ENCODE results near the gene MEPCE. TPM values are rescaled to one million over a fixed set of nuclear protein-coding genes. Genes with fewer than 3 reads are reported as not detected.

Gene MEPCE
- polyA plus RNA-seq, 4 donors: 54.8 to 61.7 (median 56.9) TPM

DNA sequence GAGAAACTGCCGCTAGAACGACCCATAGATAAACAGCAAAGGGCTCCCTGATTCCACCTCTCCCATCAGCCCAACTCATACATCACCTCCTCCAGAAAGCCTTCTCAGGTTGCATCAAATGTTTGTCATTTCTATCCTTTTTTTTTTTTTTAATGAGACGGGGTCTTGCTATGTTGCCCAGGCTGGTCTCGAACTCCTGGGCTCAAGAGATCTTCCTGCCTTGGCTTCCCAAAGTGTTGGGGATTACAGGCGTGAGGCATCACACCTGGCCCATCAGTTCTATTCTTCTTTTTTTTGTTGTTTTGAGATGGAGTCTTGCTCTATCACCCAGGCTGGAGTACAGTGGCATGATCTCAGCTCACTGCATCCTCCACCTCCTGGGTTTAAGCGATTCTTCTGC, 27.4 kb downstream of the MEPCE start:
- DNase-seq (ENCODE audit: low read depth in 4 of 4, low spot score in 3 of 4): no peak

DNA sequence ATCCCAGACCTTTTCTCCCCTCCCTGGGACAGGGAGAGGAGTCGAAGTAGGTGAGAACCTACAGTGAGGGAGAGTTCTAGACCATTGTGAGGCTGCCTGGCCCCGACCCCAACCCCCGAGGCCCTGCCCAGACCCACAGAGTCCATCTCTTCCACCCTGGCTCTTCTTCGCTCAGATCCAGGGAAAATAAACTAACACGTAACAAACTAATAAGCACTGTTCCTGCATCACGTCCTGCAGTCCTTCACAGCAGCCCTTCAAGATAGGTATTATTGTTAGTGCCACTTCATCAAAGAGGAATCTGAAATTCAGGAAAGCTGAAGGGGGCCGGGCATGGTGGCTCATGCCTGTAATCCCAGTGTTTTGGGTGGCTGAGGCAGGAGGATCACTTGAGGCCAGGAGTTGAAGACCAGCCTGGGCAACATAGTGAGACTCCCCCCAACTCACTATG, 34.6 kb downstream of the MEPCE start, which contains the start of gene SPACDR:
SPACDR (minus strand) TSS at position 51 of the 451 bp plus-strand sequence. CDS start 235 bp downstream, outside the sequence.
- no peak for DNase-seq (ENCODE audit: low read depth in 4 of 4, low spot score in 3 of 4)

DNA sequence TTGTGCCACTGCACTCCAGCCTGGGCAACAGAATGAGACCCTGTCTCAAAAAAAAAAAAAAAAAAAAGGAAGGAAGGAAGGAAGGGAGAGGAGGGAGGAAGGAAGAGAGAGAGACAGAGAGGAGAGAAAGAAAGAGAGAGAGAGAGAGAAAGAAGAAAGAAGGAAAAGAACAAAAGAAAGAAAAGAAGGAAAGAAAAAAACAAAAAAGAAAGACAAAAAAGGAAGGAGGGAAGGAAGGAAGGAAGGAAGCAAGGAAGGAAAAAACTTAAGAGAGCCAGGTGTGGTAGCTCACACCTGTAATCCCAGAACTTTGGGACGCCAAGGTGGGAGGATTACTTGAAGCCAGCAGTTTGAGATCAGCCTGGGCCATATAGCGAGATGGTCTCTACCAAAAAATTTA, 35.2 kb downstream of the MEPCE start:
- DNase-seq (ENCODE audit: low read depth in 4 of 4, low spot score in 3 of 4): no peak

DNA sequence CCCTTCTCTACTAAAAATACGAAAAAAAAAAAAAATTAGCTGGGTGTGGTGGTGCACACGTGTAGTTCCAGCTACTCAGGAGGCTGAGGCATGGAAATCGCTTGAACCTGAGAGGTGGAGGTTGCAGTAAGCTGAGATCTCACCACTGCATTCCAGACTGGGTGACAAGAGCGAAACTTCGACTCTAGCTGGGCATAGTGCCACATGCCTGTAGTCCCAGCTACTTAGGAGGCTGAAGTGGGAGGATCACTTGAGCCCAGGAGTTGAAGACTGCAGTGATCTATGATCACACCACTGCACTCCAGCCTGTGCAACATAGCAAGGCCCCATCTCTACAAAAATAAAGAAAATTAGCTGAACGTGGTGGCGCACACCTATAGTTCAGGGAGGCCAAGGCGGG, 35.7 kb downstream of the MEPCE start:
- DNase-seq (ENCODE audit: low read depth in 4 of 4, low spot score in 3 of 4): no peak

DNA sequence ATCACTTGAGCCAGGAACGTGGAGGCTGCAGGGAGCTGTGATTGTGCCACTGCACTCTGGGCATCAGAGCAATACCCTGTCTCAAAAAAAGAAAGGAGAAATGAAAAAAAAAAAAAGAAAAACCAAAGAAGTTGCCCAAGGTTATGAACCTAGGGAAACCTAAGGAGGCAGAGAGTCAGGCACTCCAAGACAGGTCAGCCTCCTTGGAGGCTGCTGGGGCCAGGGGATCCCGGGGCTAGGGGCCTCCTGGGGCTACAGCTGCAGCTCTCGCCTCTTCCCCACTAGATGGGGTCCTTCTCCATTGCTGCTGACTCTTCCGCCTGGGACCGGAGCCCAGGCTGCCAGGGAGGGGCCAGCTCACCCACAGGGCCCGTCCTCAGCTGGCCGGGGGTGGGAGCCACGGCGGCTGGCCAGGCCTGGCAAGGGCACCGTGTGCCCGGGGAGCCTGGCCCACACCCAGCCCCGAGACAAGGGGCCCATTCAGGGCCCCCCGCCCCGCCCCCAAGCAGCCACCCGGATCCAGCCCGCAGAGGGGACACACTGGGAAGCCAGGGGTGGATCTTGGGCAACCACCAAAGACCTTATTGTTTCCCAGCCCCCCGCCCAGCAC, 36.2 kb downstream of the MEPCE start:
- DNase-seq (ENCODE audit: low read depth in 4 of 4, low spot score in 3 of 4): no peak

DNA sequence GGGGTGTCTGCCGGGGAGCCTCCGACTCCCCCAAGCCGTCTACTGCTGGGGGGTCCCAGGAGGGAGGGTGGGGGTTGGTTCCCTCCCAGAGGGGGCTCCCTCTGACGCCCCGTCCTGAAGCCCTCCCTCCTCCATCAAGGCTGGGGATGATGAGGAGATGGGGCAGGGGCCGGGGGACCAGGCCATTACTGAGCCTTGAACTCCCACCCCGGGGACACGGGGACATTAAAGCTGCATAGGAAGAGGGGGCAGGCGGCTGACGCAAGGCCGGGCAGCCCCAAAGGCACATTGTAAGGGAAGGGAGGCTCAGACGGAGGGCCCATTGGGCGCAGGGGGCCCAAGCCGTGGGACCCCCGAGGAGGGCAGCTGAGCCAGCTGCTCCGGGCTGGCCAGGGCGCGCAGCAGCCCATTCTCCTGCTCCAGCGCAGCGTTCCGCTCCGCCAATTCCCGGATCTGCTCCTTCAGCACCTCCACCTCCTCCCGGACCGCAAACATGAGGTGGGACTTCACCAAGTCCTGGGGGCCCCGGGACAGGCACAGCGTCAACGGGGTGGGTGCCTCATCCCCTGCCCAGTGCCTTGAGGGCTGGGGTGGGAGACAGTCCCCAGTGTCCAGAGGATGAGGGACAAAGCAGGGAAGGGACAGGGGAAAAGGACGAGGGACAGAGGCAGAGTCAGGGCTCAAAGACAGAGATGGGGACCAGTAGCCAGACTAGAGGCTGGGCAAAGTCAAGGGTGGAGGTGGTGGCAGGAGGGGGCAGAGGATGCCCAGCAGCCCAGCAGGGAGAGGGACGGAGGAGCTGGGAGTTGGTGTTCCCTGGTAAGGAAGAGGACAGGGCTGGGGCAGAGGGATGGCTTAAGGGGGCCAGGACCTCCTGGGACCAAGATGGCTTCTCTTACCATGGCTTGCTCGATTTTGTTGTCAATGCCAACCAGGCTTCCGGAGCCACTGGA, 37.3 kb downstream of the MEPCE start:
- no peak for DNase-seq (ENCODE audit: low read depth in 4 of 4, low spot score in 3 of 4)

DNA sequence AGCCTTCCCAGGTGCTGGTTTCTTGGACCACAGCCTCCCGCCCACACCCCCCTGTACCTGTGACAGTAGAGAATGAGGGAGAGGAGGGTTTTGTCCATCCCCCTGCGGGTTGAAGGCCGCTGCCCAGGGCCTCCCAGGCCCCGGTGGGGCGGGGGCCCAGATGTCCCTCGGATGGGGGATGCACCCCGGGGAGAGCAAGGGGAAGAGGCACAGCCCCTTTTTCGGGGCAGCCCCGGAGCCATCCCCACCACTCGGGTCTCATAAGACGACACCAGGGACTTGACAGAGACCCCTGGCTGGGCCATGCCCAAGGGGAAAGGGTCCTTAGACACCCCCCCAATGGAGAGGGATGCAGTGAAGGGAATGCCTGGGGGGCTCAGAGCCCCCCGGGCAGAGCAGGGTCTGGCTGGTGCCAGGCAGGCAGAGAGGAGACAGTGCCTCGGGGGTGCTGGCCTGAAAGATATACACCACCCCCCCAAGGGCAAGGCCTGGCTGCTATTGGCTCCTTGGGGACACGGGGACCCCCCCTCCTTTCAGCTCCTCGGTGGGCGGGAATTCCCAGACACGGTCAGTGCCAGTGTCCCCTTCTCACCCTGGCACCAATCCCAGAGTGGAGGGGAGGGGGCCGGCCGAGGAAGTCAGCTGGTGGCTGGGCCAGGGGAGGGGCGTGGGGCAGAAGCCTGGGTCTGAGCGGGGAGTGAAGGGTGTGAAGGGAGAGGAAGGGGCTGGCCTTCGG, 38.2 kb downstream of the MEPCE start:
- no peak for DNase-seq (ENCODE audit: low read depth in 4 of 4, low spot score in 3 of 4)

DNA sequence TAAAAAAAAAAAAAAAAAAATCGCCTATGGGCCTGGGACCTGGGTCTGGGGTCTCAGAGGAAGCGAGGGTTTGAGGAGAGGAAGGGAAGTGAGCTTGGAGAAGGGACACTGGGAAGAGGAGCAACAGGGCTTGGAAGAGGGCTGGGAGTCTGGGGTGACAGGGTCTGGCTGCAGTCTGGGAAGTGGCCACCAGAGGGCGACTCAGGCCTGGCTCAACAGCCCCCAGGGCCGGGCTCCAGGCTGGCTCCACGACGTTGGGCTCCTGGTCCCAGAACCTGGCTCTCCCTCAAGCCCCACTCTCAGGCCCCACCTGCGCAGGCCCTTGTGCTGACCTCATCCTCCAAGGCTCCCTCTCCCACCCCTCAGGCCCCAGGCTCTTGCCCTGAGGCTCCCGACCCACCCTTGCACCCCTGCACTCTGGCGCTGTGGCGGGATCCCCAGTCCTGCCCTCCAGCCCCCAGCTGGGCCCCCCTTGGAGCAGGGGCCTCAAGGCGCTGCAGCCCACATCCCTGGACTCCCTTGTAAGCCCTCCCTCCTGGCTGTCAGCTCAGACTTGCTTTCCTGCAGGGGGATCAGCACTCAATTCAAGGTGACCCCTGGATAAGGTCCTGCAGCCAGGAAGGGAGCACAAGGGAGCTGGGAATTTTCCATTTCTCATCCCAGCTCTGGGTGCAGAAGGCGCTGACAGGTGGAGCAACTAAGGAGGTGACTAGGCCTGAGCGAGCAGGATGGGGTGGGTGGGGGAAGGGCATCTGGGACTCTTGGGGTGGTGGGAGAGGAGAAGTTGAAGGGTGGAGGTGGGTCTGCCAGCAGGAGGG, 39.8 kb downstream of the MEPCE start:
- no peak for DNase-seq (ENCODE audit: low read depth in 4 of 4, low spot score in 3 of 4)

DNA sequence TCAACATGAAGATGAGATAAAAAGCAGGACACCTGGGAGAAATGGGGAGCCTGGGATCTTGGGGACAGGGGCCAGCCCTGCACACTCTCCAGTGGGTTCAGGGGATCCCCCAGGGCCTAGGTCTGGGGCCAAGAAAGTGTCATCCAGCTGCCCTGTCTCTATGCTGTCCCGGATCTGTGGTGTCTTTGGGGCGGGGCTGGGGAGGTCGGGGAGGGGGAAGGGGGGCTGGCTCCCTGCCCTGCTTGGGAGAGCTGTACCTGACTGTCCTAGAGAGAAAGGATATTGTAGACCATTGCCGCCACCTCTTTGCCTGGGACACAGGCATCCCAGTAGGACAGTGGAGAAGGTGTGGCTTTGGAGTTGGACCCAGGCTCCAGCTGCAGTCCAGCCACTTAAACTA, 41.4 kb downstream of the MEPCE start:
- DNase-seq (ENCODE audit: low read depth in 4 of 4, low spot score in 3 of 4): no peak

DNA sequence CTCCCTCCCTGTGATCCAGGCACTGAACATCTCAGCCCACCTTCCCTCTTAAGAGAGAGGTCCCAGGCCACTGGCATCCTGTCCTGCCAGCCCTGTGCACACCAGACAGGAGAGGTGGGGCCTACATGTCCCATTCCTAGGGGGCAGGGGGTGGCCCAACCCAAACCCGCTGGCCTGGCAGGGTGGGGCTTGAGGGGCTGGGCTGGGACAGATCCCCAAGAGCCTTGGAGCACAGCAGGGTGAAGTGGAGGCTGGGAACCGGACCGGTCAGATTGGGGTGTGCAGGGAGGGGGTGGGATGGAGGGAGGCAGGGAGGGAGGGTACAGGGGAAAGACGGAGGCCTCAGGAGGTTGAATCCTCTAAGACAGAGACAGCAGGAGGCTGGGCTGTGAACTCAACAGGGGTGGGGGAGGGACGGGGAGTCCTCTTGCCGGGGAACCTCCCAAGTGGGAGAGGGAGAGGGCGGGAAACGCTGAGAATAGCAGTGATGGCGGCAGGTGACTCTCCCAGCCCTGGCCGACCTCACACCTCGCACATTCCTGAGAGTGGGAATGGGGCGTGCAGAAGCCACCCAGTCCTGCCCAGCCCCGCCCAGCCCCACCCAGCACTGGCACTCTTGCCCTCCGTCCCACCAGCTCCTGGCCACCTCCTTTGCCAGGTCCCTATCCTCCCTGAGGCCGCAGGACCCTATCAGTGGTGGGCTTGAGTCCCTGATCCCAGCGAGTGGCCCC, 42.7 kb downstream of the MEPCE start:
- no peak for DNase-seq (ENCODE audit: low read depth in 4 of 4, low spot score in 3 of 4)

DNA sequence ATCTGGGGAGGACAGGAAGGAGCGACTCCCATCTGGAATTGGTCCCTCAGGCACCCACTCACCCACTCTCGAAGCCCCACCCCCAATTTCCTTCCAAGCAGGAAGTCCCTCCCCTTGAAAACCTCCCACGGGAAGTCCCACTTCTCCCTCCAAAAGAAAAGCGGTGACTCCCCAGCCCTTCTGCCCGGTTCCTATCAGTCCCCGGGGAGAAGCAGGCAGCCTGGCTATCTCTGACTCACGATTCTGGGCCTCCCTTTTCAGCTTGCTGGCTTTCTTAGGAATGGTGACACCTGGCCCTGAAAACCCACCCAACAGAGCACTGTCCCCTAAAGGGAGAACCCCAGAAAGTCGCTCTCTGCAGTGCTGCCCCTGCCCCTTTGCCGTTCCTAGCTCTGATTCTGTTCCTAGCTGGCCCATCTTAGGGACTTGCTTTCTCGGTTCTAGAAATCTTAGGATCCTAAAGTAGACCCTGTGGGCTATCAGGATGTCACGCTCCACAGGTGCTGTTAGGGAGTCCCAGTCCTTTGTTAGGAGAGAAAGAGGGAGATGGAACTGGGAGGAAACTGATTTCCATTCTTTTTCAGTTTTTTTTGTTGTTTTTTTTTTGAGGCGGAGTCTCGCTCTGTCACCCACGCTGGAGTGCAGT, 43.3 kb downstream of the MEPCE start:
- no peak for DNase-seq (ENCODE audit: low read depth in 4 of 4, low spot score in 3 of 4)

DNA sequence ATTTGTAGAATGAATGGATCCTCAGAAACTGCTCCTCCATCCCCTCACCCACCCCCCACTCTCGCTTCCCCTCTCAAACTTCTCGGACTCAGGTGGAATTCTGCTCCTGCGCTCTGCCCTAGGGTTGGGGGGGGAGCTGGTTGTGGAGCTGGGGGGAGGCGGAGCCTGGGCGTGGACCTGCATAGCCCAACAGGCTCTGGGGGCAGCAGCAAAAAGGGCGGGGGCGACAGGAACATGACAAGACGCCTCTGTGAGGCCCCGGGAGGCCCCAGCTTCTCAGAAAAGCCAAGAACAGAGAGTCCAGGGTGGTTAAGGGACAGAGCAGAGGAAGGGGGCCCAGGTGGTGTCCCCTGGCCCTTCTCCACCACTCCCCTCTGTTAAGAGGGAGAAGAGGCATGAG, 45.9 kb downstream of the MEPCE start:
- DNase-seq (ENCODE audit: low read depth in 4 of 4, low spot score in 3 of 4): no peak

DNA sequence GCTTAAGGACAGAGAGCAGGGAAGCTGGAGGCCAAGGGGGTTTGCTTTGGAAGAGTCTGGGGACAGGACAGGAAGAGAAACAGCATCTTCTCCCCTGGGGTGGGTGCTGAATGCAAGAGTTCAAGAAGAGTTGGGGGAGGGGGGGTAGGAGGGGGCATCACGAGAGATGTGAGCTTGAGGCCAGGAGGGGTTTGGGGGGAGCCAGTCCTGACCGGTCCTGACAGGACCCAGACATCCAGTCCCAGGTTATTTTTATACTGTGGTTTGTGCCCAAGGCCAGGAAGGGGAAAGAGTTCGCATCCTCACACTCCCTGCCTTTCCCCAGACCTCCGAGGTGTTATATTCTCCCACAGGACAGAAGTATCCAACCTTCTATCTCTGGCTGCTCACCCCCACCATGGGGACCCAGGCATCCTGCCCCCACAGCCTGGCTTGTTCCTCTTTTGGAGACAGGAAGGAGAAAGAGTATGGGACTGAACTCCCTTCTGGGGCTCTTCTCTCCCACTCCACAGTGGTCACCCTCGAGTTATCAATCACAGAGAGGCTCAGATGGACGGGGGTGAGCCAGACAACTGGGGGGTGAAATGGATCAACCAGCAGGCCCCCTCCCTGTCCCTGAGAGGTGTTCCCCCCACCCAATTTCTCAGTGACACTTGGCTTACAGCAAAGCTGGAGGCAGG, 46.6 kb downstream of the MEPCE start:
- DNase-seq (ENCODE audit: low read depth in 4 of 4, low spot score in 3 of 4): no peak

DNA sequence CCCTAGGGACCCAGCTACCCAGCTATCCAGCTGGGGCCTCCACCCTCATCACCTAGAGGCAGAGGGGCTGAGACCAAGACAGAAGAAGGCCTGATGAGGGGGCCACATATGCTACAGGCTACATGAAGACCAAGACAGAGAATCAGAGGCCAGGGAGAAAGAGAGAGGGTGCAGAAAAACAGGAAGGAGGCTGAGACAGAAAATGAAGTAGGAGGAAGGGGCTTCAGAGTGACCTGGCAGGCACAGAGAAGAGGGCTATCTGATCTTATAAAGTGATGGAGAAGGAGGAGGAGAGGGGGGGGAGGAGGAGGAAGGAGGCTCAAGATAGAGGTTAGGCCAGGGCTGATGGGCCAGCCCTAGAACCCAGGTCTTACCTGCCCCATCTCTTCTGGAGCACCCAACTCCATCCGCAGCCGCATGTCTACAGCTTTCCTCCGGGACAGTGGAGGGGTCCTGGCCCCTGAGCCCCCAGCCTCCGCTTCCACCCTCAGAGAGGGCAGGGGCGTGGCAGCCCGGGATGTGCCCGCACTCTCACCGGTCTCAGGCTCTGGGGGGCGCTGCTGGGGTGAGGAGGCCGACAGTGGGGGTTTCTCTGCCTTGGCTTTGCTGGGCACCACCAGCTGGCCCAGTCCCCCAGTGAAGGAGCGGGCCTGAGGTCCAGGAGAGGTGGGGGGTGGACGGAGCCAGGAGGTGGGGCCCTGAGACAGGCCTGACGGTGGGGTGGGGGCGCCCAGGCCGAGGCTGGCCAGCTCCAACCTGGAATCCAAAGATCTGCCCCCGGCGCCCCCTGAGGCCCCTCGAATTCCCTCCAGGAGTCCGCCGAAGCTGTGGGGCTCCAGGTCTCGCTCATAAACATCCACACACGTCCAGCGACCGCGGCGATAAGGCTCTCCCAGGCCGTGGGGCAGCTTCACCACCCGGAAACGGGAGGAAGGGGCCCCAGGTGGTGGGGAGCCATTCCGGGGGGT, 47.6 kb downstream of the MEPCE start:
- DNase-seq (ENCODE audit: low read depth in 4 of 4, low spot score in 3 of 4): no peak

DNA sequence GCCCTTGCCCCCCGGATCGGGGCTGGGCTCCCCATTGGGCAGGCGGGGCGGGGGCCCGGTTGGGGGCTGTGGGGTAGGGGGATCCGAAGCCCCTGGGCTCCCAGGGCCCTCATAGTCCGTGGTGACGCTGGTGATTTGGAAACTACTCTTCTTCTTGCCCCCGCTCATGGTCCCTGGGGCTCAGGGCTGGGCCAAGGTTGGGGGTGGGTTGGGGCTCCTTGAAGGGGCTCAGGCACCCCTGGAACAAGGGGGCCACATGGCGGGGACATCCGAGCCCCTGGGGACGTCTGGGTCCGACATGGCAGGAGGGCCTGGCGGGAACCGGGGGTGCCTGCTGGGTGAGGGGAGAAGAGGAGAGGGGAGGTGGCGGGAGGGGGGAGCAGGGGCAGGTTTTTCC, 48.2 kb downstream of the MEPCE start:
- no peak for DNase-seq (ENCODE audit: low read depth in 4 of 4, low spot score in 3 of 4)

DNA sequence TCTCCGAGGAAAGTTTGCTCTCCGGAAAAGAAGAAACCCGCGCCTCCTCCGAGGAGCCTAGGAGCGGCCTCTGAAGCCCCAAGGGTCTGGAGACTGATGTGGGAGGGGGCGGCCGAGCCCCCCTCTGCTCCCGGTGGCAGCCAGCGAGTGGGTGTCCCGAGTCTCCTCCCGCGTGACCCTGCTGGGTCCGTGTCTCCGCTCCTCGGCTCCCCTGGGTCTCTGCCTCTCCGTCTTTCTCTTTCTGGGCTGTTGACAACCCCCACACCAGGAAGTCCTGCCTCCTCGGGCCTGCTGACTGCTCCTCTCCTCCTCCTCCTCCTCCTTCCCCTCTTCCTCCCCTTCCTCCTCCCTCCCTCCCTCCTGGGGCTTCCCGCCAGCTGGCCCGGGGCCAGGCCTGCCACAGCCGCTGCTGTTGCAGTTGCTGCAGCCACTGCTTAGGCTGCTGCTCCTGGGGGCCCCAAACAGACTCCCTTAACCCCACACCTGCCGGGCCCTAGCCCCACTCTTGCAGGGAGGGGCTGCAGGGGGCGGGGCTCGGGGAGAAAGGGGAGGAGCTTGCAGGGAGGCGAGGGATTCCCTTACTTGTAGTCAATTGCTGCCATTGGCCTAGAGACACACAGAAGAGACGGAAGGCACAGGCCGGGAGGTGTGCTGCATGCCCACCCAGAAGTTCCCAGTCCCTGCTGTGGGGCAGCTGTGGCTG, 49.5 kb downstream of the MEPCE start, which contains the start of gene TSC22D4:
TSC22D4 (minus strand) TSS at position 257 of the 703 bp plus-strand sequence. CDS start 1,176 bp downstream, outside the sequence.
- peak; percentile 78 to 87 (median 84) for DNase-seq (ENCODE audit: low read depth in 4 of 4, low spot score in 3 of 4)

DNA sequence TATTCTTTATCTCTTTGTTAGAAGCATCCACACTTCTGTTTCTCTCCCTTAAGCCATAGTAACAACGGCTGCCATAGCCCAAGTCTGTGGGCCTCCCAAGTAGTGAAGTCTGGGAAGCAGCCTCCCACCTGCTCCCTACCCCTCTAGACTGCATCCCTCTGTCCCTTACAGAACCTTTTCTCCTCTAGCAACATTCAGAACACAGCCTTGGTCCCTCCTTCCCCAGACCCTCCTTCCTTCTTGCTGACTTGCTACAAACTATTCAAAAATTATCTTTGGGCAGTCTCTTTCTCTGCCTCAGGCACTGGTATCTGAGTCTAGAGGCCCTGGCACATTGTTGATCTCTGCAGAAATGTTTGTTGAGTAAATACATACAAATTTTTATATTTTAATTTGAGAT, 51.8 kb downstream of the MEPCE start:
- DNase-seq (ENCODE audit: low read depth in 4 of 4, low spot score in 3 of 4): no peak
